Cerebellar nuclear complex (tissue), 1 donor: ENCODE measurements around the gene STX17.
A peak's percentile ranks its signal among the peaks of the same experiment; 100 is the strongest.
"Not testable (repeated sequence)": the region's sequence is repeated elsewhere in the genome, so short reads cannot be mapped to it uniquely, and the experiment has no call there.

Source experiments
- DNase-seq, 2 experiments: peaks; one replicate each; lab custom pipeline; 2025; lab: John Stamatoyannopoulos, UW

STX17 gene

DNA sequence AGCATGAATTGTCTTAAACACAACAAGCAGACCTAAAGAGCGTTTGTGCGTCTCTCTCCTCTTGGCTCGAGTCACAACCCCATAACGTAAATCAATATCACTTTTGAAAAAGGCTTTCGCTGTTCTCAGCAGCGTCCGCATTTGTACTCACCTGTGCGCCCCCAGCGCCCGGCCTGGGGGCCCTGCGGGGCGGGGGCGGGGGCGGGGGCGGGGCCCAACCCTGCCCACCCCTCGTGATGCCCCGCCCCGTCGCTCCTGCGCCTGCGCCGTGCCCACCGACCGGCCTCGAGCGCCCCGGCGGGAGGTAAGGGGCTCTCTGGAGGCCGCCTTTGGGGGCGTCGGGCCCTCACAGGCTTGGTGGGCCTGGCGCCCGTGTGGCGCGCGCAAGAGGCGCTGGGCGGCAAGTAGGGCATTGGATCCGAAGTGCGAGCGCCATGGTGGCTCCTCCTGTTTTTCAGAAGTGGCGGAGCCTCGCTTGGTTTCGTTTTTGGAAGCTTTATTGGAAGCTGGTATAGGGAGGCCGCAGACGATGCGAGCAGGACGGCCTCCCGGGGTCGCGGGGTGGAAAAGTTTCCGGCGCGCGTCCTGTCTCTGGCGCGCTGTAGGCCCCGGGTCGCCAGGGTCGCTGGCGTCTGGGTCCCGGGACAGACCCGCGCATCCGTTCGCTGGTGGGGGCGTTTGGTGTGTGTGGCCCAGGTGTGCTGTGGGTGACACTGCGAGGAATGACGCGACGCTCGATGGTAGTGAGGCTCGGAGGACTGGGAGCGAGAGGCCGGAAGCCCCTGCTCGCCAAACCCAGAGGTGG is at the start of gene STX17:
STX17 (plus strand) TSS at position 252 of the 805 bp plus-strand sequence. CDS start 8,586 bp downstream, outside the sequence.
- peak in 1 of 2 experiments; percentile 13 for DNase-seq

DNA sequence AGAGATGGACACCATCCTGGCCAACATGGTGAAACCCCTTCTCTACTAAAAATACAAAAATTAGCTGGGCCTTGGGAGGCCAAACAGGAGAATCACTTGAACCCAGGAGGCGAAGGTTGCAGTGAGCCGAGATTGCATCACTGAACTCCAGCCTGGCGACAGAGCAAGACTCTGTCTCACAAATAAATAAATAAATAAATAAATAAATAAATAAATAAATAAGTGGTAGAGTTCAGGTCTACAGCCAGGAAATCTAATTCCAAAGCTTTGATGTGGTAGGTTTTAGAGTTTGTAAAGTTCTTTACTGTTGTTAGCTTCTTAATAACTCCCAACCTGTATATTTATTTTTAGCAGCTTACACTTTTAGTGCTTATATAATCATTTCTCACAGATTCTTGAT is 48.9 kb upstream of the STX17 start:
- DNase-seq, result not testable (repeated sequence)

GRCh38 chr9:99858087-99858486 is 48.4 kb upstream of the STX17 start:
- DNase-seq, result no peak

GRCh38 chr9:99859243-99859980 is 47.0 kb upstream of the STX17 start:
- DNase-seq, result no peak

DNA sequence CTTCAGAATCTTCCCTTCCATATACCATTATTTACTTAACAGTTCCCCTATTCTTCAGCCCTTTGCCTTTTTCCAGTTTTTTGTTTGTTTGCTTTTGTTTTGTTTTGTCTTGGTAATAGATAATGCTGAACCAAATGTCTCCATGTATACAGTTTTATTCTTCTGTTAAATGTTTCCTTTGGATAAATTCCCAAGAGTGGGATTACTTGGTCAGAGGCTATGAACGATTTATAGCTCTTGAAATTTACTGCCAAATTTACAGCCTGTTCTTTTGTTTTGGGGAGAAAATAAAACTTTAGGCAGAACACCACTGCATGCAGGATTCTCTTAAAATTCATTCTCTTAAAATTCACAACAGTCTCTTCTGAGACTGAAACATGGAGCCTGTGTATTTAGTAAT is 46.2 kb upstream of the STX17 start:
- DNase-seq, result no peak

- DNase-seq, result no peak
Observed at GRCh38 chr9:99863955-99864354, 42.5 kb upstream of the STX17 start.

GRCh38 chr9:99866398-99866797 is 40.1 kb upstream of the STX17 start:
- no peak for DNase-seq

- DNase-seq, result no peak
Observed at GRCh38 chr9:99867536-99867935, 38.9 kb upstream of the STX17 start.

- no peak for DNase-seq
Observed at GRCh38 chr9:99867968-99868367, 38.5 kb upstream of the STX17 start.

DNA sequence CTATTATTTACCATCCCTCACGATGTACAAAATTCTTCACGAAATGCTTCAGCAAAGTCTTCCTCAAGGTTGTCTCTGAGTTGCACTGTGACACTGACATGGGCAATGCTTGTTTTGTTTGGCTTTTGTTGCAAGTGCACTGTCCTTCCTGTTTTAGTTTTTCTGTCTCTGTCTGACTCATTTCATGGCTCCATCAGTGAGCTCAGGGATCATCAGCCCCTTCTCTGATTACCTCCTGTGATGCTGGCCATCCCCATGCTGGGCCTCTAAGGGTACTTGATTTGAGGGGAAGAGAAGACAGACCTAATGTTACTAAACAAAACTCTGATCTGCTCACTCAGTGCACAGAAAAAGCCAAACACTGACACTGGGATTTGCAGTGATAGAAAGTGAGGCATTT is 37.6 kb upstream of the STX17 start:
- DNase-seq, result no peak

DNA sequence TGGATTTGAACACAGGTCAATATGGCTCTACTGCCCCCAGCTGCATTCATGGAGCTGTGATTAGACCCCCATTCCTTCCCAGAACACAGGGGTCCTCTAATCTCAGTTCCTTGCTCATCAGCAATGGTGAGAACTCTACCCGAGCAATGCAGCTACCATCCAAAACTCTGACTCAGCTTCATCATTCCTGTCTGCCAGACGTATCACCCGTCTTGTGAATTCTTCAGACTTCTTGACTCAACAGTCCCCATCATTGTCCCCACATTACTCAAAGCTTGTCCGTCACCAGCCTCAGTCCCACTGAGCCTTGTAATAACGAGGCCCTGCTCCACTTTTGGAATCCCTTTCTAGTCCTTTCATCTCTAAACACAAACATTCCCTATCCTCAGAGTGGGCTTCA is 36.3 kb upstream of the STX17 start:
- no peak for DNase-seq

DNA sequence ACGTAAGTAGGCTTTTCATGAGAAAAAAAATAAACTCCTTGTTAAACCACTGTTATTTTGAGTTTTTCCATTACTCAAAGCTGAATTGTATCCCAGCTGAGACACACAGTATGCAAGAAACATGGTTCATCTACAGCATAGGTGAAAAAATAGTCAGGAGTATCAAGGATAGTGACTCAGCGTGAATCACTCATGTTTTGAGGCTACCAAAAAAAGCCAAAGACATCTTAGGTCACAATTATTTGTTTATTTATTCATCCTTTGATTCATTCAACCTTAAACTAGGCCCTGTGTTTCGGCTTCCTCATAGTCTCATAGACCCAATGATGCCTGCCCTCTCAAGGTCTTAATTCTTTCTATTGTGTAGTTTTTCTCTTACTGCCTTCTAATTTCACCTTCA is 32.9 kb upstream of the STX17 start:
- no peak for DNase-seq

DNA sequence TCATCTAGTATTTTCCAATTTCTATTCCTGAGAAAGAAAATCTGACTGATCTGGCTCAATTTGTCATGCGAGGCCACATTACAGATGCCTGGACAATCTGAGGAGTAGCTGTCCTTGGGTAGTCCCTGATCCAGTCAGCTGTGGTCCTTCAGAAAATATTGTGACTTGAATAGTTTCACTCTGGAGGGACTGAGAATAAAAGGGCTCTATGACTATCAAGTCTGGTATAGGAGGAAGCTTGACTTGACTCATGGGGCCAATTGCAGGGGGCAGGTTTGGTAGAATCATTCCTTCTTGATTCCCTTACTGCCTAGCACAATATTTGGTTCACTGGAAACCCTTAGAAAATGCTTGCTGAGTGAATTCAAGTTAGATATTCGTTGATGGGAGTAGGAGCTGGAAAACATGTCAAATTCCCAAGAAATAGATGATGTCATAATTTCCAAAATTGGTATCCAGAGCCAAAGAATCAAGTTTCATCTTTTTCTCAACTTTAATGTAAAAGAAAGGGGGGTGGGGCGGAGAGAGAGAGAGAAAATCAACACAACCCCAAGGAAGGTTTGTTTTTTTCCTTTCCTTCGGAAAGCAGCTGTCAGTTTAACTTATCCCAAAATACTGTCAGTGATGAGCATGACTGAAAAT is 32.4 kb upstream of the STX17 start:
- no peak for DNase-seq

DNA sequence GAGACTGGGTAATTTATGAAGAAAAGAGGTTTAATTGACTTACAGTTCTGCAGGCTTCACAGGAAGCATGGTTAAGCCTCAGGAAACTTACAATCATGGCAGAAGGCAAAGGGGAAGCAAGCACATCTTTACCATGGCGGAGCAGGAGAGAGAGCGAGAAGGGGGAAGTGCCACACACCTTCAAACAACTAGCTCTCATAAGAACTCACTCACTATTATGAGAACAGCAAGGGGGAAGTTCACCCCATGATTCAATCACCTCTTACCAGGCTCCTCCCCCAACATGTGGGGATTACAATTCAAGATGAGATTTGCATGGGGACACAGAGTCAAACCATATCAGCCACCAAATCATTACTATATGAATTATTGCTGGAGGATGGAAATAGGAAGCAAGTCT is 30.3 kb upstream of the STX17 start:
- no peak for DNase-seq

- no peak for DNase-seq
Observed at GRCh38 chr9:99878651-99879050, 27.8 kb upstream of the STX17 start.

GRCh38 chr9:99881769-99882168 is 24.7 kb upstream of the STX17 start:
- no peak for DNase-seq

DNA sequence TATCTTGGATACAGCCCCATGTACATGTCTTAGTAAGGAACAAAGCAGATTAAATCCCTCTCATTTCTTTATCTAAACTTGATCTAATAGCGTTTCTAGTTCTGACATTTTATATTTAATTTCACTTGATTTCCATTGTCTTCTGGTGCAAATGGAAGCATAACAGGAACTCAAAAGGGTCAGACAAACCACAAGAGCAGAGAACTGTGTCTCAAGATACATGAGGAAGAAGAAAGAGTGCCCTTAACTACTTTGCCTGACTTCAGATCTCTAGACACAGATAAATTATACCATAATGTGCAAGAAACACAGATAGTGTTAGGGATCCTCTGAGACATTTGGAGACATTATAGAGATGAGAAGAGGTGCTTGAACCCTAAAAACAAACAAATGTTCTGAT is 20.7 kb upstream of the STX17 start:
- no peak for DNase-seq

GRCh38 chr9:99889120-99889519 is 17.3 kb upstream of the STX17 start:
- DNase-seq, result no peak

- DNase-seq, result no peak
Observed at GRCh38 chr9:99894826-99895225, 11.6 kb upstream of the STX17 start.

- DNase-seq, result no peak
Observed at GRCh38 chr9:99895510-99895909, 10.9 kb upstream of the STX17 start.

DNA sequence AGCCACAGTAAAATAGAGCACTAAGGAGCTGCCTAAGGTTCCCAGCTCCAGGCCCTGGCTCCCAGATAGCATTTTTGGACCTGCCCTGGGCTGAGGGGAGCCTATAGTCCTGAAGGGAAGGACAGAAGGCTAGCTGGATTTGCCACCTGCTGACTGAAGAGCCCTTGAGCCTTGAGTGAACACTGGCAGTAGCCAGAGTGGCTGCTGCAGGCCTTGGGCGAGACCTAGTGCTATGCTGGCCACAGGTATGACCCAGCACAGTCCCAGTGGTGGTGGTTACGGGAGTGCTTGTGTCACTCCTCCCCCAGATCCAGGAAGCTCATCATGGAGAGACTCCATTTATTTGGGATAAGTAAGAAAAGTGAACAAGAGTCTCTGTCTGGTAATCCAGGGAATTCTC is 10.3 kb upstream of the STX17 start:
- no peak for DNase-seq

DNA sequence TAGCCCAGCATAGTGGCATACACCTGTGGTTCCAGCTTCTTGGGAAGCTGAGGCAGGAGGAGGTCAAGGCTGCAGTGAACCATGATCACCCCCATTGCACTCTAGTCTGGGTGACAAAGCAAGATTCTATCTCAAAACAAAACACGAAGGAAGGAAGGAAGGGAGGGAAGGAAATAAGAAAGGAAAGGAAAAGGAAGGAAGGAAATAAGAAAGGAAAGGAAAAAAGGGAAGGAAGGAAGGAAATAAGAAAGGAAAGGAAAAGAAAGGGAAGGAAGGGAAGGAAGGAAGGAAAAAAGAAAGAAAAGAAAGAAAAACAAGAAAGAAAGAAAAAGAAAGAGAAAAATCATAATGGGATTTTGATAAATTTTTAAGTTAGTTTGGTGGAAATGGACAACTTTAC is 3.1 kb upstream of the STX17 start:
- DNase-seq, result no peak

GRCh38 chr9:99905833-99906402 is 536 bp upstream of the STX17 start:
- no peak for DNase-seq
